GDM1 (cell line): Measurements from ENCODE around the gene TSPAN15.
"Not testable (repeated sequence)": the region's sequence is repeated elsewhere in the genome, so short reads cannot be mapped to it uniquely, and the experiment has no call there.

Experiments
- DNase-seq: peaks from one replicate; lab custom pipeline; 2025; lab: John Stamatoyannopoulos, UW

The TSPAN15 gene

DNA sequence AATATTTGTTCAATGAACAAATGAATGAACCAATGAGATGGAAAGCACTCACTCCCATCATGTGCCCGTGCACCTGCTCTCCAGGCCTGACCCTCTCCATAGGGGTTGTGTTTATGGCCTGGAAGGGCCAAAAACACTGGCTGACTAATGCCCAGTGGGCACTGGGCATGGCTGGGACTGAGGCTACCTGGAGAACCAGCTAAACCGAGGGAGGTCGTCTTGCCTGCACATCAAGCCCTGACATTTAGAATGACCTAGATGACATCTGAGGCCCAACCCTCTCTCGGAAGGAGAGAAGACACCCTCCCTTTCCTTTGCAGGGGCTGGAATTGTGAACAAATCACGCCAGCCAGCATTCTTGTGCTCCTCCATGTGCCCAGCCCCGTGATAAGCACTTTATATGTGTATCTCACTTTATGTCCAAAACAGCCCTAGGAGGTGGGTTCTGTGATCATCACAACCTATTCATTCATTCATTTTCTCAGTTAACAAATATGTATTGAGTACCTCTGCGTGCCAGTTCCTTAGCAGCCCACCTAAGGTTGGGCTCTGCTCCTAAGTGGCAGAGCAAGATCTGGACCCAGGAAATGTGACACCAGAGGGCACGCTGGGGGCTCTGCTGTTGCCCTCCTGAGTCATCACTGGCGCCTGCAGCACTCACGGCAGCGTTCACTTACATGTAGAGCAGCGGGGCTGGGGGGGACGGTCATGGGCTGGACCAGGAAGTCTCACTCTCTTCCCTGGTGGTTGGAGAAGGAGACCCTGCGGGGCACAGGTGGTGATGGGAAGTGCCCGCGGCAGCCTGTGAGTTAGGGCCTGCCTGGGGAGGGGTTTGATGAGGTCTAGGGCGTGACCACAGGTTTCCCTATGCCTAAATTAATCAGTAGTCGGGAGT is 52.0 kb downstream of the TSPAN15 start:
- DNase-seq: no peak

DNA sequence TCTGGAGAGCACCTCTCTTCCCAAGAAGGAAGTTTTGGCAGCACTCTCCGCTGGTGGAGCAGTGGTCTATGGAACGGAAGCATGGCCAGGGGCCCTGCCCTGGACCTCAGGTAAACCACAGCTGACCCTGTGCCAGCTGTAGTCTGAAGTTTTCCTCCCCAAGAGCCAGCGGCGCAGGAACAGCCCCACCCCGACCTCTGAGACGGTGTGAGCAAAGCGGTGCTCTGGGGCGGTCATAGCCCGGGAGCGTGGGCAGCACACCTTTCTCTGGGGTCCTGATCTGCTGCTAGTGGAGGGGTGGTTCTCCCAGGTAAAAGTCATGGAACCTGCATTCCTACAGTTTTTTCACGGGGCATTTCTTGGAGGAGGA is 52.6 kb downstream of the TSPAN15 start:
- no peak for DNase-seq

DNA sequence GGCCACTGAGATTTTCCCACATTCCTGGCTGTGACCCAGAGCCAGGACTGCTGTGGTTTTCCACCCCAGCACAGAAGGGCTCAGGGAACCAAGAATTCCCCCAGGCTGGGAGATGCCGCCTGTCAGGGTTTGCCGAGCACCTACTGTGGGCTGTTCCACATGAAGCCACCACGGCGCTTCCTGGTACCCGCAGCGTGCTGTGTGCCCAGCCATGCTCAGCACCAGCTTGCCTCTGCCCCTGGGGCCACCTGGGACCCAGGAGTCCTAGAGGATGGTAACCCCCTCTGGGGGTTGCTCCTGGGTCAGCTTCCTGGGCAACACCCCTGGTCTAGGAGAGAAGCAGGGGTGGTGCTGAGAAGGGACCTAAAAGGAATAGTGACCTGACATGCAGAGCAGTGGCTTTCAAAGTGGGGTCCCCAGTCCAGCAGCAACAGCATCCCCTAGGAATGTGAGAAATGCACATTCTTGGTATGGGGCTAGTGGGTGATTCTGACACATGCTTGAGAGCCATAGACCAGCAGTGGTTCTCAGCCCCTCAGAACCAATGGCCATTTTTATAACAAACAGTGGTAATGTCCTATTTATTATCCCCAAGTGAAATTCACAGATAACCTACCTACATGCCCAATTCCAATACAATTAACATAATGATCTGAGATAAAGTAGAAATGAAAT is 53.4 kb downstream of the TSPAN15 start:
- no peak for DNase-seq

DNA sequence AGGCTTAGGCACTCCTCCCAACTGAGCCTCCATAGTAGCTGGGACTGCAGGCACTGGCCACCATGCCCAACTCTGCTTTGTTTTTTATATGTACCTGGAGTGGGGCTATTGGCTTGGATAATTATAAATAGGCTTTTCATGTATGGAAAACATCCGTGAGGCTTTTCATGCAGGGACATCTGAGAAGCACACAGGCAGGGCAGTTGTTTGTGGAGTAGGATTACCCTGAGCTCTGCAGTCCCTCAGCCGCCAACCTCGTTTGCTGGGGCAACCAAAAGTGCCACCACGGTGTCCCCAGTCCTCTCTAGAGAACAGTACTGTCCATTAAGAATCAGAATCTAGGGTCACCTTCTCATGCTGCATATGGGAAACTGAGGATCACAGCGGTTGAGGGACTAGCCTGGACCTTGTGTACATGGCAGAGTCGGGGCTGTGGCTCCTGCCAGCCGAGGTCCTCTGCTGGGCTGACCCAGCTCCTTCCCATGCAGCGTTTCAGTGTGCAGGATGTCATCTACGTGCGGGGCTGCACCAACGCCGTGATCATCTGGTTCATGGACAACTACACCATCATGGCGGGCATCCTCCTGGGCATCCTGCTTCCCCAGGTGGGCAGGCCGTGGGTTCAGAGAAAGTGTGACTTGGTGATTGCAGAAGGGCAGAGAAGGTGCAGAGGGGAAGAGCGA is 54.5 kb downstream of the TSPAN15 start:
- DNase-seq: no peak

DNA sequence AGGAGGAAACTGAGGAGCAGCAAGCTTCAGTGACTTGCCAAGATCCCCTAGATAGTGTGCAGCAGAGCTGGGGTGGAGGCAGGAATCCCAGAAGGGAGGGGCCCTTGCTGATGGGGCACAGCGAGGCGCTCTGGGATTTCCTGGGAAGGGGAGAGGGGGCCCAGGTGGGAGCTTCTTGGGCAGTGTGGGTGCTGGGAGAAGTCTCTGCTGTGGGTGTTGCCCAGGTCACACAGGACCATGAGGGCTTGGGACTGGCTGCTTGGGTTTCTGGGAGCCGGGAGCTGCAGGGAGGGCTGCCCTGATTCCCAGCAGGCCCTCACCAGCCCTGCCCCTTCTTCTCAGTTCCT is 55.2 kb downstream of the TSPAN15 start:
- DNase-seq: no peak

- no peak for DNase-seq
These were observed 55.8 kb downstream of the TSPAN15 start for GRCh38 chr10:69506834-69507713.

GRCh38 chr10:69508738-69509340 is 57.6 kb downstream of the TSPAN15 start:
- DNase-seq: no peak

- no peak for DNase-seq
These were observed 61.6 kb downstream of the TSPAN15 start for GRCh38 chr10:69512901-69513300.

- DNase-seq: no peak
These were observed 62.4 kb downstream of the TSPAN15 start for GRCh38 chr10:69513617-69514016.

GRCh38 chr10:69515699-69516259 is 64.5 kb downstream of the TSPAN15 start:
- peak; percentile 61 for DNase-seq

DNA sequence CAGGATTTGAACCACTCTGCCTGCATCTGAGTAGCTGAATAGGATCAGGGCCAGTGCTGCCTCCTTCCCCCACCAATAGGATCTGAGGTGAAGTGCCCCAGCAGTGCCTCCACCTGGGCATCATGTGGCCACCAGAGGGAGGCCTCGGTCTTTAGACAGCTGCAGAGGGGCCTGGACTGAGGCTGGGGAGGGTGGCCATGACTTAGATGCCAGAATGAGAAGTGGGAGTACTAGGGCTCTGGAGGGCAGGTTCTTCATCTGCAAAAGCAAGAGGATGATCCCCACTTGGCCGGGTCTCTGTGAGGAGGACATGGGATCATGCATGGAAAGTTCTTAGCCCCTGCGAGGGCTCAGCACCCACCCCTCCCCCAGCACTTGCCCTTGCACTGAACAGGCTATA is 65.1 kb downstream of the TSPAN15 start:
- peak; percentile 18 for DNase-seq

DNA sequence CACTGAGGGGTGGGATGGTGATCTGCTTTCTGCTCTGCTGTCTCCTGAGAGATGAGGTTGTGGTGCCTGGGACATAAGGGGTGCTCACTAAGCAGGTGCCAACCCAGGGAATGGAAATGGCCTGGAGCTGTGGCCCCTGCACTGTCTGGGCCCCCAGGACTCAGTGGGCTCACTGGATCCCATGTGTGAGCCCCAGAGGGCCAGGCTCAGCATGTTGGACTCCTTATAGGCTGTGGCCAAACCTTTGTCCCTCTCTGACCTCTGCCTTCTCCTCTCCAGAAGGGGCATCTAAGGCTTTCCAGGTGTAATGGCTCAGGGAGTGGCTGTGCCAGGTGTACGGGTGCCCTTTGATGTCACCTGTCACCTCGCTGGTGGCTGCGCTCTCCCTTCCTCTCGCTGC is 65.5 kb downstream of the TSPAN15 start:
- no peak for DNase-seq

GRCh38 chr10:69517271-69517848 is 66.1 kb downstream of the TSPAN15 start:
- no peak for DNase-seq

GRCh38 chr10:69527961-69528360 is 76.7 kb downstream of the TSPAN15 start:
- DNase-seq: no peak

- no peak for DNase-seq
These were observed 82.4 kb downstream of the TSPAN15 start for GRCh38 chr10:69533658-69534057.

GRCh38 chr10:69536521-69536920 is 85.3 kb downstream of the TSPAN15 start:
- DNase-seq: not testable (repeated sequence)

GRCh38 chr10:69537449-69537848 is 86.2 kb downstream of the TSPAN15 start:
- DNase-seq: no peak

DNA sequence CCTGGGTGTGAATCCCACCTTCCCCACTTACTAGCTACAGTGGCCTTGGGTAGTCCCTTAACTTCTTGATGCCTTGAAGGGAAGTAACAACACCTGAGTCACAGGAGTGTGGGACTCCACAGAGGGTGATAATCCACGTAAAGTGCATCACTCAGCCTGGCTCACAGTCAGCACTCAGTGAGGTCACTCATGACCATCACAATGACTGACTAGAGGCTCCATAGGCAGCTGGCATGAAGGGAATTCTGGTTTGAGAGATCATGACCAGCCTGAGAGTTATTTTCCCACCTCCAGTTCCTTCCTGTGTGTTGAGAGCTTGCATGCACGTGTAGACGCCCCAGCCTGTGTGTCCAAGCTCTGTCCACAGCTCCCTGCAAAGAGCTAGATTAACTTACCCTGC is 87.2 kb downstream of the TSPAN15 start:
- DNase-seq: no peak

GRCh38 chr10:69541463-69541862 is 90.2 kb downstream of the TSPAN15 start:
- no peak for DNase-seq

- no peak for DNase-seq
These were observed 98.7 kb downstream of the TSPAN15 start for GRCh38 chr10:69549959-69550358.

DNA sequence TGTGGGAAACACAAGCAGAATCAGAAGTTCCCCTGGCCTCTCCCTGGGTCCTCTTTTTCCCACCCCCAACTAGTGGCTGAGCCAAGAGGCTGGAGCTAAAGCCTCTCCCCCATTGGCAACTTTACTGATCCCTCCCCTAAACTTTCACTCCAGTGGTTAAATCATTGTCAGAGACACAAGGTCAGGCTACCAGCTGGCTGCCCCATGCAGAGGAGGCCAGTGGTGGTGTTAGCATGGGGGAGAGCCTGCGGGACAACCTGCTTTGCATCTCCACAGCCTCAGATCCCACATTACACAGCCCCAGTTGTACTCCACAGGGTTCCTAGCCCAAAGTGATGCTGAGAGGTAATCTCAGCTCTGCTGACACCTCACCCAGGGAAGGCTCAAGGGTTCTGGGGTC is 101.0 kb downstream of the TSPAN15 start:
- DNase-seq: no peak
